Esophagus (tissue), 2 donors: Measurements from ENCODE around the gene MARCHF10. TPM values are rescaled to one million over a fixed set of nuclear protein-coding genes. Genes with fewer than 3 reads are reported as not detected.

Experiments
- H3K27ac ChIP-seq, 2 donors: one replicate each; pipeline ENCODE4 v1.5.1; 2013; ENCODE audit warnings: low read depth in 2 of 2, mild to moderate bottlenecking in 2 of 2, inconsistent platforms in 1 of 2, low read length in 1 of 2, moderate library complexity in 1 of 2
- H3K27me3 ChIP-seq, 2 donors: one replicate each; pipeline ENCODE4 v1.6.1; 2013; ENCODE audit warnings: low read length in 2 of 2, control low read depth in 1 of 2, mild to moderate bottlenecking in 1 of 2; ENCODE audit not compliant: insufficient read depth in 2 of 2, control insufficient read depth in 1 of 2
- H3K36me3 ChIP-seq, 2 donors: one replicate each; pipeline ENCODE4 v1.6.1; 2013; ENCODE audit warnings: low read length in 1 of 2; ENCODE audit not compliant: control insufficient read depth in 2 of 2, insufficient read depth in 2 of 2
- H3K4me1 ChIP-seq, 2 donors: one replicate each; pipeline ENCODE4 v1.6.1; 2013; ENCODE audit warnings: low read length in 1 of 2; ENCODE audit not compliant: control insufficient read depth in 2 of 2, insufficient read depth in 2 of 2
- H3K4me3 ChIP-seq, 2 donors: one replicate each; pipeline ENCODE4 v1.5.1; 2013; ENCODE audit warnings: low read length in 2 of 2, mild to moderate bottlenecking in 2 of 2, low read depth in 1 of 2, moderate library complexity in 1 of 2
- H3K9me3 ChIP-seq, 2 donors: one replicate each; pipeline ENCODE4 v1.6.1; 2013; ENCODE audit warnings: mild to moderate bottlenecking in 2 of 2, low read depth in 1 of 2, low read length in 1 of 2, moderate library complexity in 1 of 2; ENCODE audit not compliant: control insufficient read depth in 2 of 2, insufficient read depth in 1 of 2
- WGBS, 2 donors: extraction: QIAGEN DNeasy Blood & Tissue Kit; methylation state at CpG; one replicate each; pipeline ENCODE4 v1.1.7; 2013; 5-methylcytosine and 5-hydroxymethylcytosine counted together
- polyA plus RNA-seq, 2 donors: library from polyadenylated mRNA; stranded (reverse); fragments of 200-250 nt; gene quantifications; one replicate each; pipeline ENCODE4 v1.2.3, GENCODE V29; 2013
- donor health status: healthy with polysubstance abuse.
- donor health status: Bipolar disorder and iron deficiency.

The MARCHF10 gene
- polyA plus RNA-seq, 2 donors: 0.10 to 0.14 TPM

DNA sequence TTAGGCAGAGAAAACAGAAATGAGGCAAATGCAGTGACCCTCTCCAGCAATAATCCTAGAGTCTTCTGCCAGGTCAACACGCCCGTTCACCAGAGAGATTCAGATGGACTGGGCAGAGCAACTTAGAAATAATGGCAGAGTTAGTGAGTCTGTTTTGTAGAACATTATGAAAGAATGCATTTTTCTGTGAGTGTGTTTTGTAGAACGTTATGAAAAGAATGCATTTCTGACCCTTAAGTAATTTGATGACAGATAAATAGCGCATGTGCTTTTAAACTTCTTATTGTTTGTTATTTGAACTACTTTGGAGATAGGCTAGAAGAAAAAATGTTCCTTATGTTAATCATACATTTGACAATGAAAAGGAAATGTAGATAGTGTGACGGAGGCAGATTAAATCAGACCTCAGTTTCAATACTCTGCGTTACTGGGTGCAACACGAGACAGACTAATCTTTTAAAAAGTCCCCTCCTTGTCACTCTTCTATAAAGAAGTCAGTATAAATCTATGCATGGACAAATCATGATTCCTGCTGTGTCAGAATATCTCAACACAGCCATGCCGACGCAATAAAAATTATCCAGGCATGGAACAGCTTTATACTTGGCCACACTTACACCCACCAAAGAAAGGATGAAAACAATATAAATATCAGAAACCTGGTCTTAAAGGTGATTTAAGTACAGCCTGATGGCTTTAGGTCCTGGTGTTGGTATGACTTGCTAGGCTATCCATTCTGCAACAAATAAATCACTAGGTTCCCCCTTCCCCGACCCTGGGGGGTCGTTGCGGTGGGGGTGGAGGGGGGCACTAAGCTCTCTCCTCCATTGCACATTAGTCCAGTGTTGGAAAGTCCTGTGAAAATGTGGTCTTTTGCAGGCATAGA is 47.8 kb downstream of the MARCHF10 start:
- H3K27me3 ChIP-seq: peaks cover 0 to 8% of the 10 kb centered on the region in 2 donors
- H3K4me1 ChIP-seq: no peaks in the 10 kb centered on the region
- no peak overlapping the region for H3K4me3 ChIP-seq
- H3K9me3 ChIP-seq: no peaks in the 10 kb centered on the region
- no peaks in the 10 kb centered on the region for H3K36me3 ChIP-seq
- no peak overlapping the region for H3K27ac ChIP-seq
- 66 to 74% methylated on average over 12 of the region's 12 CpGs for WGBS, 2 donors

- Histone ChIP-seq H3K9me3 (no peaks in the 10 kb centered on the region), H3K36me3 (no peaks in the 10 kb centered on the region), H3K27ac (no peak overlapping the region), H3K4me3 (no peak overlapping the region), H3K27me3 (peaks cover 0 to 5% of the 10 kb centered on the region in 2 donors), H3K4me1 (no peaks in the 10 kb centered on the region)
- WGBS, 2 donors: 66 to 74% methylated on average over 4 of the region's 4 CpGs
These were observed 50.6 kb downstream of the MARCHF10 start for GRCh38 chr17:62757500-62757951.

DNA sequence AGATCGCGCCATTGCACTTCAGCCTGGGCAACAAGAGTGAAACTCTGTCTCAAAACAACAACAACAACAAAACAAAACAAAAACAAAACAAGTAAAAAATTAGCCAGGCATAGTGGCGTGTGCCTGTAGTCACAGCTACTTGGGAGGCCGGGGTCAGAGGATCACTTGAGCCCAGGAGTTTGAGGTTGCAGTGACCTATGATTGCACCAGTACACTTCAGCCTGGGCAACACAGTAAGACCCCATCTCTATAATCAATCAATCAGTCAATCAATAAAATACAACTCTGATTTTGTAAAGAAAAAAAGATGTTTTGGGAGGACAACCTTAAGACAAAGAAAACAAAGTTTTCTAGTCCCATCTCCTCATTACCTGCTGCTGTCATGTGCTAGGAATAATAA is 51.9 kb downstream of the MARCHF10 start:
- Histone ChIP-seq H3K36me3 (no peaks in the 10 kb centered on the region), H3K27ac (no peak overlapping the region), H3K27me3 (peaks cover 0 to 5% of the 10 kb centered on the region in 2 donors), H3K9me3 (no peaks in the 10 kb centered on the region), H3K4me3 (no peak overlapping the region), H3K4me1 (no peaks in the 10 kb centered on the region)
- 96 to 99% methylated on average over 4 of the region's 4 CpGs for WGBS, 2 donors

DNA sequence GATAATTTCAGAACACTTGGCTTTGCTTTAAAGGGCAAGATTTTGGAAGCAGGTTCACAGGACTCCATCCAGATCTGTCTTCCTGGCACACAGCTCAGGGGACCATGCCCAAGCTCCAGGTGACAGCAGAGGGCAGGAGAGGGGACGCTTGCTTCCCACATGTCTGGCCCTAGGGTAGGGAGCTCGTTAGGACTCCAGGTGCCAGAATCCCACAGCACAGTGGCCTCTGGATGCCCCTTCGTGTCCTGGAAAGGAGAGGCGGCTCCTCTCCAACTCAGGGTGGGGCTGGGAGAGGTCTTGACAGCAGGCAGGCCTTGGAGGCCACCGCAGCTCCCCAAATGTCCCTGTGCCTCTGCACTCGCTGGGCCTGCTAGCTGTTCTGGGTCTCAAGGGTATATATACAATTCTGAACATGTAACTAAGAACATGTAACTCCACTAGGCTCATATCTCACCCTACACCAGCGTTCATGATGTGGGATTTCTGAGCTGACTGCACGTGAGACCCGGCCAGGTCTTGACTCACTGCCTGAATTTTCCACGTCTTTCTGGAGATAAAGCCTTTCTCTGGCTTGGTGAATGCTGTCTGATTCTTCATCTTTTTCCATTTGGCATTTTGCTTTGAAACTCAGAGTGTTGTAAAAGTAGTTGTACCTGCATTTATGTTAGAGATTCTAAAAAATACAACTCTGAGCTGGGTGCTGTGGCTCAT is 52.8 kb downstream of the MARCHF10 start:
- H3K4me3 ChIP-seq: no peak overlapping the region
- 37 to 57% methylated on average over 10 of the region's 10 CpGs for WGBS, 2 donors
- H3K4me1 ChIP-seq: no peaks in the 10 kb centered on the region
- no peaks in the 10 kb centered on the region for H3K9me3 ChIP-seq
- no peaks in the 10 kb centered on the region for H3K36me3 ChIP-seq
- H3K27me3 ChIP-seq: peaks cover 0 to 2% of the 10 kb centered on the region in 2 donors
- no peak overlapping the region for H3K27ac ChIP-seq

GRCh38 chr17:62754631-62755030 is 53.5 kb downstream of the MARCHF10 start:
- H3K4me3 ChIP-seq: no peak overlapping the region
- WGBS, 2 donors: 64 to 72% methylated on average over 4 of the region's 4 CpGs
- no peaks in the 10 kb centered on the region for H3K27me3 ChIP-seq
- H3K27ac ChIP-seq: no peak overlapping the region
- H3K36me3 ChIP-seq: no peaks in the 10 kb centered on the region
- H3K9me3 ChIP-seq: no peaks in the 10 kb centered on the region
- H3K4me1 ChIP-seq: no peaks in the 10 kb centered on the region

DNA sequence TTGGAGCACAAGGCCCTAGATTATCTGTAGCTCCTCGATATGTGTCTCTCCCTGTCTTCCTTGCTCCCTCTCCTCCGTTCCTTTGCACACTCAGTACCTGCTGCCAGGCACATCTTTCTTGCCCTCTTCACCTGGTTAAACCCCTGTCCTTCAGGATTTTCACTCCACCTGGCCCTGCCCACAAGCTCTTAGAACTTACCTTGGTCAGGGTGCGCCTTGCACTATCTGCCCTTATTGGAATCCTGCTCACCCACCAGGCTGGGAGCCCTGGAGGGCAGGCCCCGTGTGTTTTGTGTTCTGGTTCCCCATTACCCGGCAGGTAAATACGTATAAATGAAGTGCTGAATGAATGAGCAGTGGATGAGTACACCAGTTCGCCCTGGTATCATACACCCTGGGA is 54.6 kb downstream of the MARCHF10 start:
- Histone ChIP-seq H3K27ac (no peak overlapping the region), H3K27me3 (no peaks in the 10 kb centered on the region), H3K4me1 (no peaks in the 10 kb centered on the region), H3K9me3 (no peaks in the 10 kb centered on the region), H3K36me3 (no peaks in the 10 kb centered on the region), H3K4me3 (no peak overlapping the region)
- 95% methylated on average over 7 of the region's 7 CpGs for WGBS, 2 donors

GRCh38 chr17:62751060-62751691 is 56.9 kb downstream of the MARCHF10 start:
- no peaks in the 10 kb centered on the region for H3K9me3 ChIP-seq
- H3K27ac ChIP-seq: no peak overlapping the region
- H3K4me3 ChIP-seq: no peak overlapping the region
- no peaks in the 10 kb centered on the region for H3K36me3 ChIP-seq
- H3K4me1 ChIP-seq: no peaks in the 10 kb centered on the region
- WGBS, 2 donors: 57 to 58% methylated on average over 12 of the region's 12 CpGs
- H3K27me3 ChIP-seq: no peaks in the 10 kb centered on the region

DNA sequence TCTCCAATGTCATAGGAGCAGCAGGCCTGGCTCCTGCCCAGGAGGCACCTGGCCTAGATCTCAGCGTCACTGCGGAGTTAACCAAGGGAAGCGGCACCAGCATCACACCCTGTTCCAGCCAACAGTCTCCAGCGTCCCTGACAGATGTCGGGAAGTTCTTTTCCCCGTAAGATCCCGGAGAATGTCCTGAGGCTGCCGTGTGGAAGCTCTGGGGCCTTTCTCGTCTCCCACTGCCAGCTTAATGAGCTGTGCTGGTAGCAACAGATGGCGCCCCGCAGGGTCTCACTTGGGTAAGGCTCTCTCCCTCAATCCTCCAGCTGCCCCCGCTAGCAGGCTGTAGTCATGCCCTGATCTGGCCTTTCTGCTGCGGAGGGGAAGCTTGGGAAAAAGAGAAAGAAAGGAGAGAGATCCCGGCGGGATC is 57.5 kb downstream of the MARCHF10 start:
- no peak overlapping the region for H3K4me3 ChIP-seq
- H3K9me3 ChIP-seq: no peaks in the 10 kb centered on the region
- no peaks in the 10 kb centered on the region for H3K27me3 ChIP-seq
- no peaks in the 10 kb centered on the region for H3K36me3 ChIP-seq
- WGBS, 2 donors: 70 to 72% methylated on average over 15 of the region's 15 CpGs
- H3K4me1 ChIP-seq: peaks cover 0 to 2% of the 10 kb centered on the region in 2 donors
- no peak overlapping the region for H3K27ac ChIP-seq

- Histone ChIP-seq H3K9me3 (no peaks in the 10 kb centered on the region), H3K4me3 (no peak overlapping the region), H3K4me1 (peaks cover 0 to 2% of the 10 kb centered on the region in 2 donors), H3K27me3 (no peaks in the 10 kb centered on the region), H3K27ac (no peak overlapping the region), H3K36me3 (no peaks in the 10 kb centered on the region)
- WGBS, 2 donors: 90 to 93% methylated on average over 17 of the region's 17 CpGs
These were observed 58.2 kb downstream of the MARCHF10 start for GRCh38 chr17:62749926-62750325.
